HL-60 (cell line): Measurements from ENCODE around the gene HYOU1.
"Not testable (repeated sequence)": the region's sequence is repeated elsewhere in the genome, so short reads cannot be mapped to it uniquely, and the experiment has no call there.

Experiments used
- DNase-seq, 2 experiments: peaks; one replicate each; pipeline ENCODE4 v3.0.0-alpha.2; 2010 to 2020; ENCODE audit warnings: low read depth in 1 of 2, low spot score in 1 of 2
- H3K27ac ChIP-seq: fragments of 250-450 bp; sonication (Bioruptor Pico); replicated peaks from 2 replicates; pipeline ENCODE4 v1.5.1; 2020; ENCODE audit warnings: mild to moderate bottlenecking, moderate library complexity
- H3K27me3 ChIP-seq: fragments of 250-450 bp; sonication (Bioruptor Pico); 2 replicates; pipeline ENCODE4 v1.5.1; 2021; ENCODE audit warnings: mild to moderate bottlenecking, moderate library complexity; ENCODE audit not compliant: insufficient read depth, poor library complexity, severe bottlenecking
- H3K4me3 ChIP-seq: replicated peaks from 2 replicates; pipeline ENCODE4 v1.5.1; 2011; ENCODE audit warnings: mild to moderate bottlenecking, control low read depth, low read length; ENCODE audit not compliant: insufficient read depth
- GABPA ChIP-seq: IDR thresholded peaks from 2 replicates; pipeline ENCODE4 v1.6.1; 2012; ENCODE audit warnings: low read depth
- POLR2AphosphoS5 ChIP-seq: IDR thresholded peaks from 2 replicates; pipeline ENCODE4 v1.6.1; 2012; ENCODE audit warnings: low read depth
- REST ChIP-seq: IDR thresholded peaks from 2 replicates; pipeline ENCODE4 v1.6.1; 2012; ENCODE audit warnings: low read depth; ENCODE audit not compliant: insufficient replicate concordance
- SPI1 ChIP-seq: IDR thresholded peaks from 2 replicates; pipeline ENCODE4 v1.6.1; 2012; ENCODE audit warnings: low read depth, mild to moderate bottlenecking, borderline replicate concordance
- TF ChIP-seq, protein P1 (sequence below): IDR thresholded peaks from one replicate; pipeline ENCODE4 v1.5.1; 2011; ENCODE audit warnings: low read length, control low read depth, inconsistent platforms; ENCODE audit not compliant: insufficient read depth

Gene HYOU1

DNA sequence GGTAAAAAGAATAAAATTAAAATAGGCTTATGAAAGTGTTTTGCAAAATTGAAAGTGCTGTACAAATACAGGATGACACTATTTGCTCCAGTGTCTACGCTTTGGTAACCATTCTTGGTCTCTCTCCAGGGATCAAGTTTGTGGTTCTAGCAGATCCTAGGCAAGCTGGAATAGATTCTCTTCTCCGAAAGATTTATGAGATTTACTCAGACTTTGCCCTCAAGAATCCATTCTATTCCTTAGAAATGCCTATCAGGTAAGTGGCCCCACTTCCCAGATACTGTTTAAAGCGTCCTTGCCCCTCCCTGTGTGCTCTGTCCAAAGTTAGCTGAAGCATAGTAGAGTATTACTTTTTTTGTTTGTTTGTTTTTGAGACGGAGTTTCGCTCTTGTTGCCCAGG is 35.4 kb downstream of the HYOU1 start:
- H3K27me3 ChIP-seq, result no peaks in the 10 kb centered on the region
- TF ChIP-seq SPI1 (no peak), GABPA (no peak), POLR2AphosphoS5 (no peak)
- TF ChIP-seq, protein P1, sequence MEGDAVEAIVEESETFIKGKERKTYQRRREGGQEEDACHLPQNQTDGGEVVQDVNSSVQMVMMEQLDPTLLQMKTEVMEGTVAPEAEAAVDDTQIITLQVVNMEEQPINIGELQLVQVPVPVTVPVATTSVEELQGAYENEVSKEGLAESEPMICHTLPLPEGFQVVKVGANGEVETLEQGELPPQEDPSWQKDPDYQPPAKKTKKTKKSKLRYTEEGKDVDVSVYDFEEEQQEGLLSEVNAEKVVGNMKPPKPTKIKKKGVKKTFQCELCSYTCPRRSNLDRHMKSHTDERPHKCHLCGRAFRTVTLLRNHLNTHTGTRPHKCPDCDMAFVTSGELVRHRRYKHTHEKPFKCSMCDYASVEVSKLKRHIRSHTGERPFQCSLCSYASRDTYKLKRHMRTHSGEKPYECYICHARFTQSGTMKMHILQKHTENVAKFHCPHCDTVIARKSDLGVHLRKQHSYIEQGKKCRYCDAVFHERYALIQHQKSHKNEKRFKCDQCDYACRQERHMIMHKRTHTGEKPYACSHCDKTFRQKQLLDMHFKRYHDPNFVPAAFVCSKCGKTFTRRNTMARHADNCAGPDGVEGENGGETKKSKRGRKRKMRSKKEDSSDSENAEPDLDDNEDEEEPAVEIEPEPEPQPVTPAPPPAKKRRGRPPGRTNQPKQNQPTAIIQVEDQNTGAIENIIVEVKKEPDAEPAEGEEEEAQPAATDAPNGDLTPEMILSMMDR, result no peak
- no peak for DNase-seq
- no peak overlapping the region for H3K4me3 ChIP-seq
- no peak overlapping the region for H3K27ac ChIP-seq

DNA sequence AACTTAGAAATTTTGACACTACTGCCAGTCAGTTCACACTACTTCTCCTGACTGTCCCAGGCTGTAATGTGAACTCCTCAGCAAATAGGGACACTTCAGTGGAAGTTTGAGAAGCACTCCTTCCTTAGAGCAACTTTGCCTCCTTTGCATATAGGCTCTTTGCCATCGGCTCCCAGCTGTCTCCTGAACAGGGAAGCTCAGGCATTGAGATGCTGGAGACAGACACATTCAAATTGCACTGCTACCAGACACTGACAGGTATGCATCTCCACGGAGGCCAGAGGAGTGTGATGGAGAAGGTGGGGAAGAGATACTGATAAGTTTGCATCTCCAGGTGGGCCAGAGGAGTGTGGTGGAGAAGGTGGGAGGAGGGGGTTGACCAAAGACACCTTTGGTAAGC is 37.0 kb downstream of the HYOU1 start:
- Histone ChIP-seq H3K27ac (no peak overlapping the region; the same call in 1 of the 2 replicates), H3K4me3 (peak overlapping the region; percentile 98), H3K27me3 (no peaks in the 10 kb centered on the region)
- TF ChIP-seq POLR2AphosphoS5 (no peak), SPI1 (no peak), REST (no peak), GABPA (no peak)
- TF ChIP-seq, protein P1, result no peak
- peak in 1 of 2 experiments; percentile 12 for DNase-seq

DNA sequence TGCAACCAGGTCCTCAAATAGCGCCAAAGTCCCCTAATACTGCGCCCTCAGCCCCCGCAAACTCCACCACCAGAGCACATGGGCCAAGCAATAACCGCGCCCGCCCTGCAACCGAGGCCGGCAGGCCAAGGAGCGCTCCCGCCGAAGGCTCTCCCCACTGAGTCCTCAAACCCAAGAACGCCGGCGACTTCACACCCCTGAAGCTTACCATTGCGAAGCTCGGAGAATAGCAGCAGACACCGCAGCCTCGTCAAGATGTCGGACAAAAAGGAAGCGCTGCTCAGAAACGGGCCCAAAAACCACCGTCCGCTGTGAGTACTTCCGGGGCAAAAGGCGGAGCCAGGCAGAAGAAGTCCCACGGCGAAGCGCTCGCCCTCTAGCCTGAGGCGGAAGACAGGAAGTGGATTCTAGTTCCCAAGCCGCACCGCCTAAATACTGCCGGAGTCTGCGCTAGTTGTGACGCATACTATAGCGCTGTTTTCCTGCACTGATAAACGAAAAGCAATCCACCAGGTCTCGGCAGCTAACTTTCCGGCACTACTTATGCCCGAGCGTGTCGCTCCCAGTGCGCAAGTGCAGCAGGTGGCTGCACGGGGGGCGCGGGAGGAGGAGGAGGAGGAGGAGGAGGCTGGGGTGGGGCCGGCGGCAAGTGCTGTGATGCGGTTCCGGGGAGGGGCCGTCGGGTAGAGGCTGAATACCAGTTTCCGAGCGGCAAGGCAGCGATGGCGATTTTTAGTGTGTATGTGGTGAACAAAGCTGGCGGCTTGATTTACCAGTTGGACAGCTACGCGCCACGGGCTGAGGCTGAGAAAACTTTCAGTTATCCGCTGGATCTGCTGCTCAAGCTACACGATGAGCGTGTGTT is 38.7 kb downstream of the HYOU1 start, which contains the start of the genes RPS25 and TRAPPC4:
Gene RPS25, minus strand, starts transcription at position 270 of the 865 bp plus-strand sequence. Its CDS starts 59 bp downstream, at position 211.
Gene TRAPPC4, plus strand, starts transcription at position 693 of the 865 bp plus-strand sequence. Its CDS starts 30 bp downstream, at position 723.
- peak; percentile 99 for TF ChIP-seq GABPA
- TF ChIP-seq, protein P1, result no peak
- peak; percentile 69 for TF ChIP-seq REST
- TF ChIP-seq SPI1, result peak; percentile 91
- TF ChIP-seq POLR2AphosphoS5, result peak; percentile 89
- Histone ChIP-seq H3K27ac (peak within 1 kb of the TSS; percentile 94), H3K27me3 (no peaks in the 10 kb centered on the region), H3K4me3 (peak within 1 kb of the TSS; percentile 98)
- peak; percentile 97 to 98 for DNase-seq

- peak overlapping the region; percentile 98 for H3K4me3 ChIP-seq
- peak overlapping the region; percentile 94 for H3K27ac ChIP-seq
- not testable (repeated sequence) for H3K27me3 ChIP-seq, DNase-seq
These were observed 39.6 kb downstream of the HYOU1 start for GRCh38 chr11:119017377-119017776.
